ENCODE data around the gene HS3ST6. TPM values are rescaled to one million over a fixed set of nuclear protein-coding genes. Genes with fewer than 3 reads are reported as not detected.
A peak's percentile ranks its signal among the peaks of the same experiment; 100 is the strongest.
"Not testable (repeated sequence)": the region's sequence is repeated elsewhere in the genome, so short reads cannot be mapped to it uniquely, and the experiment has no call there.

HS3ST6 gene
- total RNA-seq, 3 donors from 2014 or later = 2.5 to 3.1 (median 2.6) TPM

GRCh38 chr16:1877089-1877488 is 41.1 kb downstream of the HS3ST6 start:
- Histone ChIP-seq H3K9me3 (no peaks in the 10 kb centered on the region), H3K36me3 (ENCODE audit: low read depth) (no peaks in the 10 kb centered on the region), H3K4me3 (no peak overlapping the region), H3K4me1 (ENCODE audit: low read depth) (peaks cover 6% of the 10 kb centered on the region)
- TF ChIP-seq CTCF (IDR thresholded peaks at IDR 0.05) = no peak
- peak; percentile 87 for ATAC-seq
- peak in 2 of 3 donors; percentile 62 to 63 for DNase-seq
- intact Hi-C loops (cut with DNase I, micrococcal nuclease) = no loop called here

- intact Hi-C loops (cut with DNase I, micrococcal nuclease) = no loop called here
- Histone ChIP-seq H3K36me3 (ENCODE audit: low read depth) (no peaks in the 10 kb centered on the region), H3K4me1 (ENCODE audit: low read depth) (peaks cover 6% of the 10 kb centered on the region), H3K4me3 (no peak overlapping the region), H3K9me3 (no peaks in the 10 kb centered on the region)
- TF ChIP-seq CTCF (IDR thresholded peaks at IDR 0.05) = no peak
- DNase-seq = no peak
- ATAC-seq = peak; percentile 42
Measured at GRCh38 chr16:1876468-1876867, 41.7 kb downstream of the HS3ST6 start.

- DNase-seq; H3K9me3 ChIP-seq; ATAC-seq; H3K4me3 ChIP-seq; H3K4me1 ChIP-seq (ENCODE audit: low read depth); intact Hi-C loops (cut with DNase I, micrococcal nuclease); H3K36me3 ChIP-seq (ENCODE audit: low read depth): not testable (repeated sequence)
Measured at GRCh38 chr16:1876066-1876465, 42.1 kb downstream of the HS3ST6 start.

GRCh38 chr16:1874854-1875253 is 43.4 kb downstream of the HS3ST6 start:
- intact Hi-C loops (cut with DNase I, micrococcal nuclease) = no loop called here
- no peaks in the 10 kb centered on the region for H3K9me3 ChIP-seq
- peaks cover 6% of the 10 kb centered on the region for H3K4me1 ChIP-seq (ENCODE audit: low read depth)
- H3K36me3 ChIP-seq (ENCODE audit: low read depth) = no peaks in the 10 kb centered on the region
- no peak for DNase-seq
- no peak for ATAC-seq
- no peak for TF ChIP-seq CTCF (IDR thresholded peaks at IDR 0.05)
- no peak overlapping the region for H3K4me3 ChIP-seq

- Histone ChIP-seq H3K36me3 (ENCODE audit: low read depth) (no peaks in the 10 kb centered on the region), H3K4me3 (no peak within 1 kb of the TSS), H3K4me1 (ENCODE audit: low read depth) (peaks cover 6% of the 10 kb centered on the region), H3K9me3 (no peaks in the 10 kb centered on the region)
- no peak for TF ChIP-seq CTCF (IDR thresholded peaks at IDR 0.05)
- intact Hi-C loops (cut with DNase I, micrococcal nuclease) = no loop called here
- peak; percentile 90 for ATAC-seq
- peak in 2 of 3 donors; percentile 54 to 61 for DNase-seq
Measured at GRCh38 chr16:1871974-1872635, 46.1 kb downstream of the HS3ST6 start, which contains the start of gene MEIOB. TSS of gene MEIOB (minus strand) at chr16:1872164. CDS start at chr16:1868175, 3,989 bp downstream.

GRCh38 chr16:1870365-1871082 is 47.7 kb downstream of the HS3ST6 start:
- Histone ChIP-seq H3K36me3 (ENCODE audit: low read depth) (no peaks in the 10 kb centered on the region), H3K4me1 (ENCODE audit: low read depth) (peaks cover 4% of the 10 kb centered on the region), H3K9me3 (no peaks in the 10 kb centered on the region), H3K4me3 (no peak overlapping the region)
- intact Hi-C loops (cut with DNase I, micrococcal nuclease) = no loop called here
- no peak for ATAC-seq
- TF ChIP-seq CTCF (IDR thresholded peaks at IDR 0.05) = no peak
- DNase-seq = no peak
